Measurements from ENCODE around the gene SFTA2.

GRCh38 chr6:30883685-30884520 lies 48.1 kb downstream of the SFTA2 start, which contains the start of gene DDR1:
- TF ChIP-seq CTCF (IDR thresholded peaks at IDR 0.05) (no peak), POLR2A (IDR thresholded peaks at IDR 0.05; ENCODE audit: low read length) (0 out of 2 replicates have a peak, but pooled peaks have one; percentile 14), RAD21 (conservative IDR thresholded peaks at IDR 0.05 in 1 of 2, IDR thresholded peaks at IDR 0.05 in 1 of 2) (no peak), EP300 (IDR thresholded peaks at IDR 0.05) (no peak), CBX8 (IDR thresholded peaks at IDR 0.05) (no peak), EHMT2 (IDR thresholded peaks at IDR 0.05; ENCODE audit: low read depth) (no peak)

Data from A549 (cell line).